ENCODE results near the gene ZIC5. TPM values are rescaled to one million over a fixed set of nuclear protein-coding genes. Genes with fewer than 3 reads are reported as not detected.

The ZIC5 gene
- total RNA-seq, 1 donor from 2014 or later, result not detected

- H3K27ac ChIP-seq, result no peak overlapping the region
- peaks cover 6 to 18% of the 10 kb centered on the region in 2 donors for H3K4me1 ChIP-seq
- no peak overlapping the region for H3K4me3 ChIP-seq
- no peaks in the 10 kb centered on the region for H3K9me3 ChIP-seq
- no peak for TF ChIP-seq CTCF (IDR thresholded peaks at IDR 0.05)
- no peaks in the 10 kb centered on the region for H3K36me3 ChIP-seq
- no peak for DNase-seq (ENCODE audit: low spot score in 2 of 2)
- peaks cover 71% of the 10 kb centered on the region for H3K27me3 ChIP-seq
- intact Hi-C loops (cut with DNase I), result loop anchor here (10.0 kb wide), 1 partner anchor 371 kb away; the partner anchor contains the start of gene CLYBL
Measured at GRCh38 chr13:99975626-99976025, 4.1 kb upstream of the ZIC5 start.

GRCh38 chr13:99974939-99975561 lies 3.5 kb upstream of the ZIC5 start:
- intact Hi-C loops (cut with DNase I), result loop anchor here (10.0 kb wide), 1 partner anchor 370 kb away; the partner anchor contains the start of gene CLYBL
- no peak overlapping the region for H3K27ac ChIP-seq
- no peaks in the 10 kb centered on the region for H3K36me3 ChIP-seq
- H3K4me1 ChIP-seq, result peaks cover 4 to 15% of the 10 kb centered on the region in 2 donors
- H3K27me3 ChIP-seq, result peaks cover 71% of the 10 kb centered on the region
- H3K4me3 ChIP-seq, result no peak overlapping the region
- no peak for TF ChIP-seq CTCF (IDR thresholded peaks at IDR 0.05)
- no peak for DNase-seq (ENCODE audit: low spot score in 2 of 2)
- no peaks in the 10 kb centered on the region for H3K9me3 ChIP-seq

- Histone ChIP-seq H3K4me1 (peaks cover 9 to 13% of the 10 kb centered on the region in 2 donors), H3K27me3 (peaks cover 75% of the 10 kb centered on the region), H3K27ac (no peak overlapping the region), H3K9me3 (no peaks in the 10 kb centered on the region), H3K36me3 (no peaks in the 10 kb centered on the region), H3K4me3 (no peak overlapping the region)
- intact Hi-C loops (cut with DNase I), result loop anchor here (10.0 kb wide), 1 partner anchor 370 kb away; the partner anchor contains the start of gene CLYBL
- TF ChIP-seq CTCF (IDR thresholded peaks at IDR 0.05), result no peak
- DNase-seq (ENCODE audit: low spot score in 2 of 2), result no peak
Measured at GRCh38 chr13:99974296-99974938, 2.9 kb upstream of the ZIC5 start.

- intact Hi-C loops (cut with DNase I), result loop anchor here (10.0 kb wide), 1 partner anchor 369 kb away; the partner anchor contains the start of gene CLYBL
- DNase-seq (ENCODE audit: low spot score in 2 of 2), result no peak
Measured at GRCh38 chr13:99973808-99974185, 2.2 kb upstream of the ZIC5 start.

GRCh38 chr13:99973163-99973807 lies 1.7 kb upstream of the ZIC5 start:
- peaks cover 16 to 18% of the 10 kb centered on the region in 2 donors for H3K4me1 ChIP-seq
- TF ChIP-seq CTCF (IDR thresholded peaks at IDR 0.05), result no peak
- no peak overlapping the region for H3K4me3 ChIP-seq
- H3K36me3 ChIP-seq, result no peaks in the 10 kb centered on the region
- intact Hi-C loops (cut with DNase I), result loop anchor here (10.0 kb wide), 1 partner anchor 368 kb away; the partner anchor contains the start of gene CLYBL
- H3K27ac ChIP-seq, result no peak overlapping the region
- peaks cover 76% of the 10 kb centered on the region for H3K27me3 ChIP-seq
- H3K9me3 ChIP-seq, result no peaks in the 10 kb centered on the region
- DNase-seq (ENCODE audit: low spot score in 2 of 2), result no peak

More at GRCh38 chr13:99973808-99974185, 2.2 kb upstream of the ZIC5 start:
- Histone ChIP-seq H3K27ac (no peak overlapping the region), H3K27me3 (peaks cover 75% of the 10 kb centered on the region), H3K9me3 (no peaks in the 10 kb centered on the region), H3K4me3 (no peak overlapping the region), H3K4me1 (peaks cover 11 to 14% of the 10 kb centered on the region in 2 donors), H3K36me3 (no peaks in the 10 kb centered on the region)
- no peak for TF ChIP-seq CTCF (IDR thresholded peaks at IDR 0.05)

All from ascending aorta (tissue), 2 donors.